Skin of body (tissue), 2 donors: ENCODE measurements around the gene NRDE2. TPM values are rescaled to one million over a fixed set of nuclear protein-coding genes. Genes with fewer than 3 reads are reported as not detected.
"Not testable (repeated sequence)": the region's sequence is repeated elsewhere in the genome, so short reads cannot be mapped to it uniquely, and the experiment has no call there.

Experiments
- DNase-seq: peaks from one replicate; lab custom pipeline; 2025; lab: John Stamatoyannopoulos, UW
- total RNA-seq: library from RNA; depleted of rRNA; stranded (reverse); fragments of >200 nt; gene quantifications from one replicate; pipeline ENCODE4 v1.2.3, GENCODE V29; 2014

The NRDE2 gene
- total RNA-seq, 1 donor from 2014 or later: 11.0 TPM

GRCh38 chr14:90274808-90275457, 56.8 kb downstream of the NRDE2 start:
- no peak for DNase-seq

DNA sequence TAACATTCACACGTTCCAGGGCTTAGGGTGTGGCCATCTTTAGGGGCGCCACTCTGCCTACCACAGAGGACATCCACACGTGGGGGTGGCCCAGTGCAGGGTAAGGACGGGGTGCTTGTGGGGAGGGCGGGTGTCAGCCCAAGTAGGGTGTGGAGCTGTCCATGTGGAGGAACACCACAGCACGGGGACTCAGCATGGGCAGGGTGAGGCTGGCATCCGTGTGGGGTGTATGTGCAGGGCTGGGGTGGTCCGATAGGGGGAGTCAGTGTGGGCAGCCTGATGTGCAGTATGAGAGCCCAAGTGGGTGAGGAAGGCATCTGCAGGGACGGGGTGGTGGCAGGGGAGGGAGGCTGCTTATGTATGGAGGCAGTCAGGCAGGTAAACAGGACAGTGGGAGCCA, 57.7 kb downstream of the NRDE2 start:
- DNase-seq: no peak

DNA sequence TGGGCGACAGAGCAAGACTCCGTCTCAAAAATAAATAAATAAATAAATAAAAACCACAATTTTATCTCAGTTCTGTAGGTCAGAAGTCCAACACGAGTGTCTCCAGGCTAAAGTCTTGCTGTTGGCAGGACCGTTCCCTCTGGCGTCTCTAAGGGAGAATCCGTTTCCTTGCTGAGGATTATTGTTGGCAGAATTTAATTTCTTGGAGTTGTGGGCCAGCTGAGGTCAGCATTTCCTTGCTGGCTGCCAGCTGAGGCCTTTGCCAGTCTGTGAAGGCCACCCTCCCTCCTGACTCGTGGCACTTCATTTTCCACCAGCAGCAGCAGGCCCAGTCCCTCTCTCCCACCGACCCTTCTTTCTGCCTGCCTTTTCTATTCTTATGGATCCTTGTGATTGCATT, 58.2 kb downstream of the NRDE2 start:
- no peak for DNase-seq

DNA sequence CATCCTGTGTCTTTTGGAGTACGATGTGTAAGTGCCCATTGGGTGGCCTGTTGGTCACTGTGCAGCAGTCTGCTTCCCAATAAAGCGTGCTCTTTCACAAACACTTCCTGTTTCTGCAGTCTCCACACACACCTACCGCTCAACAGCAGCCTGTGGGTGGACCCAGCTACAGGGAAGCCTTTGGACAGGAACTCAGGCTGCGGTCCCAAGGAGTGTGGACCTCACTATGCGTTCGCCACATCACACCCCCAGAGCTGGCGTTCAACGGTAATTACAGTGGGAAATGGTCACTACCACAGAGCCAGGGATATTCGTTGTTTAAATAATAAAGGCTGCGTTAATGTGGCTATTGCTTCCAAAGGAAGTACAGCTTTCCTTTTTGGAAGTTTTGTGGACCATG, 59.2 kb downstream of the NRDE2 start:
- DNase-seq: no peak

DNA sequence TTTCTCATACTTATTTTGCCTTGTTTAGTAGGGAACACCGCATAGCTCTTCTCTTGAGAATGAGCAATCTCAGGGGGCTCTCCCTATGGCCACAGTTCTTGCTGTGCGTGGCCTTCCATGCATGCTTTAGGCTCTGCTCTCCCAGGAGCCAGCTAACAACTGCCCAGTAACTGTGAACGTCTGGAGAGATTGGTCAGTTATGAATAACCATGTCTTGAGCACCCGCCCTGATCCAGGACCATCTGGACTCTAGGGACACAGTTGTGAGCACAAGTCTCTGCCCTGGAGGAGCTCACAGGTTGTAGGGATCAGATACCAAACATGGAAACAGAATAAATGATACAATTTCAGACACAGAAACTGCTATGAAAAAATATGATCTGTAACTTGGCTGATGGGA, 63.3 kb downstream of the NRDE2 start:
- DNase-seq: no peak

DNA sequence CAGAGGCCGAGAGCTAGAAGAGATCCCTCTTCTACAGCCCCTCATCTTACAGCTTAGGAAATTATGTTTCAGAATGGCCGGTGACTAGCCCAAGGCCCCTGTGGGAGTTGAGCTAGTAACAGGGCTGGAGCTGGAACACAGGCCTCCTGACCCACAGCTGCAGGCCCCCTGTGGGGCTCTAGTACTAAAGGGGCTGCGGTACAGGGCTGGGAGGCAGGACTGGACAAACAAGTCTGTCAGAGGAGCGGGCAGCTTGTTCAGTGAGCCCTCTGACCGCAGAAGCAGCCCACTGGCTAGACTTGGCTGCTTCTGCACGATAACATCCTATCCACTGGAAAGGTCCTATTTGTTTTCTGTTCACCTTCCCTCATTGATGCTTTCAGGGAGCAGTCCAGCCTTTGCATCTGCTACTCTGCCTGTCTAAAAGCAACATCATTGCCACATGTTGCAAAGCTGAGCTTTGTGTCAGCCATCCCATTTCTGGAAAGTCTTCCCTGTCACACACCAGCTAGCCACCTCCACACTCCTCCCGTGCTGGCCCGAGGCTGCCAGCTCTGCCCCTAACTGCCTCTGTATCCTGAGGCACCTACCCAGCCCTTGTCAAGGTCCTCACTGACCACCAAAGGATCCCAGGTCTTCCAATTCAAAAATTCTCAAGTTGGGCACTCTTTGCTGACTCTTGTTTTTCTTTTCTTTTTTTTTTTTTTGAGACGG, 65.1 kb downstream of the NRDE2 start:
- DNase-seq: no peak

GRCh38 chr14:90263748-90264449, 67.8 kb downstream of the NRDE2 start:
- DNase-seq: no peak

- peak; percentile 86 for DNase-seq
Observed at GRCh38 chr14:90256354-90257131, 75.2 kb downstream of the NRDE2 start, which contains the start of gene PSMC1. TSS of gene PSMC1 (plus strand) at chr14:90256553. CDS start at chr14:90256598, 45 bp downstream.

DNA sequence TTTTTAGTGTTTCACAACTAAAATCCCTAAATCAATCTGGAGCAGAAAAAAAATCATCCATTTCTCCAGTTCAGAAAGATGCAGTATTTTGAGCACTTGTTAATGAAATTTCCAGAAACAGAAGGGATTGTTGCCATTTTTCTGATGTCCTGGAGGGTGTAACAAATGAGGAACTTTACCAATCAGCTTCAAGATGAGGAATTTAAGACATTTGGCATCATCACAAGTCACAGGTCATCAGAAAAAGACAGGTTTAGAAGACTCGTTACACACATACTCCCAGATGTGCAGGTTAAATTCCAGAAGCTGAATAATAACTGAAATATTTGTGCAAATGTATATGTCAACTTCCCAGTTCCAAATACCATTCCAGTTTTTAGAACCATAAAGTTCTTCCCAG, 75.9 kb downstream of the NRDE2 start:
- no peak for DNase-seq

GRCh38 chr14:90253826-90254225, 77.9 kb downstream of the NRDE2 start:
- no peak for DNase-seq

DNA sequence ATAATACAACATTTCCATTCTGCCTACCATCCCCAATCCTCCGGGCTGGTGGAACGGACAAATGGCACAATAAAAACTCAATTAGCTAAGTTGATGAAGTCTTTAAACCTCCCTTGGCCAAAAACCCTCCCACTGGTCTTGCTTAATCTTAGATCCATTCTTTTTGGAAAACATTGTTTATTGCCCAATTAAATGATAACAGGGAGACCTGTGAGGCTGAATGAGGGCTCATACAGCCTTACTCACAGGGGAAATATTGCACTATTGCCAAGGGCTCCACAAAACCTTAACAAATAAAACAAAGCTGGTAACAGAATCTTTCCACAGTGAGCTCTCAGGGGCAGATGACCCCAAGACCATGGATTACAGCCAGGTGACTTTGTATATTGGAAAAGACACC, 83.1 kb downstream of the NRDE2 start:
- DNase-seq: no peak

- not testable (repeated sequence) for DNase-seq
Observed at GRCh38 chr14:90247441-90247840, 84.3 kb downstream of the NRDE2 start.

DNA sequence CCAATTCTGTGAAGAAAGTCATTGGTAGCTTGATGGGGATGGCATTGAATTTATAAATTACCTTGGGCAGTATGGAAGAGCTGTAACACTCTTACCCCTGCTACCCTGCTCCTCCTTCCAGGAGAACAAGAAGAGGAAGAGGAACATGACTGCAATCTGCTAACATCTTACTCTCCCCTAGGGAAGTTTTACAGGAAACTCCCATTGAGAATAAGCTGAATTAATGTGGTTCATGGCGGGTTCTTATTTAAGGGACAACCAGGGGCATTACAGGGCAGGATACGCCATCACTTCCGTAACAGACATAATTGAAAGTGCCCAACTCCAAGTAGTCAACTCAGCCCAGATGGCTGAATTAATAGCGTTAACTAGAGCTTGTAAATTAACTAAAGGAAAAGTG, 84.8 kb downstream of the NRDE2 start:
- no peak for DNase-seq

GRCh38 chr14:90242444-90242843, 89.3 kb downstream of the NRDE2 start:
- no peak for DNase-seq

- DNase-seq: no peak
Observed at GRCh38 chr14:90239139-90239538, 92.6 kb downstream of the NRDE2 start.

DNA sequence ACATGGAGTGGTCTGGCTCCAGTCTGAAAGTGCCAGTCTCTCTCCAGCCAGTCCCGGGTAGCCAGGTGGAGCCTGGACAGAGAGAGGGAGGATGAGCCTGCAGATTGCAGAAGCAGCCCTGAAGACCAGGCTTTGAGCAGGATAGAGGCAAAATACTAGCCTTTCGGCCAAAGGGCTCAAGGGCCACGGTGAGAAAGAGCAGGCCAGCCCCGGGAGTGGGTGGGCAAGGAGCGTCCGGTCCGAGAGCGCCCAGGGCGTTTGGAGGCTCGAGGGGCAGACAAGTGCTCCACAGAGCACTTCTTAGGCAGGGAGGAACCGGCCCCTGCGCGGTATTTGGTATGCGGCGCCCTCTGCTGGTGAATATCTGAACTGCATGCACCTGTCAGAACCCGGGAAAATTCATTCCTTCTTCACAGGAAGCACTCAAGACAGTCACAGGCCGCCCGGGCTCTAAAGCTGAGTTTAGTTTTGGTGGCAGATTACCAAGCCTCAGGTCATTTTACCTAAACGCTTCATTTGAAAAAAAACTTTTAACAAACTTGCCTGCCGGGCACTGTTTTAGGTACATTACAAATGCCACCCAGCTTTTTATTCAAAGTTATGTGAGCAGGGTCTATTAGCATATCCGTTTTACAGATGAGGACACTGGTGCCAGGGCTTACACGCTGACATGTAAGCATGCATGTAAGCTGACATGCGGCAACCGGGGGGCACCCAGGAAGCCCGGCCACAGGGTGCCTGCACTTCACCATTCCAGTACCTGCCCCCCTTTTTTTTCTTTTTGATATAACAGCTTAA, 96.4 kb downstream of the NRDE2 start:
- peak; percentile 3 for DNase-seq

- not testable (repeated sequence) for DNase-seq
Observed at GRCh38 chr14:90229942-90230341, 101.8 kb downstream of the NRDE2 start.

DNA sequence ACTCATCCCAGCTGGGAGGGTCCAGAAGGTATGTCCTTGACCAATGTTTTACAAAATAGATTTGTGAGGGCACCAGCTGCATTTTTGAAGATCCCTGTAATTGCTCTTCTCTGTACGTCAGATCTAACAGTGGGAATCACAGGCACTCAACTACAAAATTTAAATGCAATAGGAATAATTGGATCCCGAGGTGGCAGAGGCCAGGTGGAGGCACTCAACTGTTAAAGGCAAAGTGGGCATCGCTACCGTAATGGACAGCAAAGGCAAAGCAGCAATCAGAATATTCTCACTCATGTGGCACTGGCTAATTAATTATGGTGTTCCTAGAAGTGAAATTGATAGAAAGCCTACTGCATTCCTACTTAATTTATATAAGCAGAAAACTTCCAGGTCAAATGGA, 103.3 kb downstream of the NRDE2 start:
- DNase-seq: no peak
